Coronary artery (tissue), 2 donors: ENCODE data around the gene ZNF506.
A peak's percentile ranks its signal among the peaks of the same experiment; 100 is the strongest.

Experiments
- DNase-seq: peaks from one replicate; pipeline ENCODE4 v3.0.0-alpha.2; 2017; ENCODE audit warnings: low spot score
- H3K27ac ChIP-seq, 2 donors: fragments of 200-600 bp; sonication (generic); one replicate each; pipeline ENCODE4 v1.5.1; 2016 to 2019
- H3K4me3 ChIP-seq: fragments of 200-600 bp; sonication (generic); 2 replicates; pipeline ENCODE4 v1.5.1; 2016; ENCODE audit warnings: mild to moderate bottlenecking, moderate library complexity
- CTCF ChIP-seq: fragments of 200-600 bp; sonication (generic); IDR thresholded peaks from one replicate; pipeline ENCODE4 v1.5.1; 2019; ENCODE audit warnings: antibody characterized with exemption

The ZNF506 gene

GRCh38 chr19:19751846-19752245 lies 69.7 kb downstream of the ZNF506 start:
- no peak for TF ChIP-seq CTCF
- no peak overlapping the region for H3K27ac ChIP-seq
- peak; percentile 55 for DNase-seq
- H3K4me3 ChIP-seq = no peak overlapping the region

GRCh38 chr19:19750842-19751790 lies 70.4 kb downstream of the ZNF506 start:
- peak; percentile 62 for DNase-seq
- no peak for TF ChIP-seq CTCF
- H3K4me3 ChIP-seq = no peak overlapping the region
- no peak overlapping the region for H3K27ac ChIP-seq

- no peak overlapping the region for H3K4me3 ChIP-seq
- no peak overlapping the region for H3K27ac ChIP-seq
- DNase-seq = peak; percentile 61
- no peak for TF ChIP-seq CTCF
These were observed 71.4 kb downstream of the ZNF506 start for GRCh38 chr19:19749908-19750841.

GRCh38 chr19:19749117-19749907 lies 72.2 kb downstream of the ZNF506 start:
- peak; percentile 64 for DNase-seq

GRCh38 chr19:19748249-19748938 lies 73.2 kb downstream of the ZNF506 start:
- peak; percentile 54 for DNase-seq
- no peak for TF ChIP-seq CTCF

More at GRCh38 chr19:19749117-19749907, 72.2 kb downstream of the ZNF506 start:
- Histone ChIP-seq H3K27ac (no peak overlapping the region), H3K4me3 (no peak overlapping the region)
- no peak for TF ChIP-seq CTCF

More at GRCh38 chr19:19748249-19748938, 73.2 kb downstream of the ZNF506 start:
- H3K4me3 ChIP-seq = no peak overlapping the region
- H3K27ac ChIP-seq = no peak overlapping the region
